Measurements from ENCODE around the gene PPM1L.
"Not testable (repeated sequence)": the region's sequence is repeated elsewhere in the genome, so short reads cannot be mapped to it uniquely, and the experiment has no call there.

The PPM1L gene

GRCh38 chr3:160755776-160756304 is at the start of gene PPM1L:
Gene PPM1L (plus strand): TSS chr3:160756231.
- Histone ChIP-seq H3K9me3 (ENCODE audit: insufficient read depth, low read depth, low read length) (no peaks in the 10 kb centered on the region), H3K9ac (ENCODE audit: low read depth, low read length) (peak within 1 kb of the TSS; percentile 55; the same call in 1 of the 2 replicates), H3K4me3 (ENCODE audit: low read length) (peak within 1 kb of the TSS; percentile 92), H3K27me3 (ENCODE audit: insufficient read depth, low read length) (peaks cover 54% of the 10 kb centered on the region), H3K36me3 (ENCODE audit: insufficient read depth, low read depth, low read length) (no peaks in the 10 kb centered on the region), H3K4me1 (ENCODE audit: insufficient read depth, low read length) (peaks cover 13% of the 10 kb centered on the region; the same call in 1 of the 2 replicates), H3K27ac (ENCODE audit: low read length) (no peak within 1 kb of the TSS)

GRCh38 chr3:160707187-160707794 is 48.7 kb upstream of the PPM1L start:
- H3K4me1 ChIP-seq (ENCODE audit: insufficient read depth, low read length): peaks cover 8% of the 10 kb centered on the region; the same call in 1 of the 2 replicates

DNA sequence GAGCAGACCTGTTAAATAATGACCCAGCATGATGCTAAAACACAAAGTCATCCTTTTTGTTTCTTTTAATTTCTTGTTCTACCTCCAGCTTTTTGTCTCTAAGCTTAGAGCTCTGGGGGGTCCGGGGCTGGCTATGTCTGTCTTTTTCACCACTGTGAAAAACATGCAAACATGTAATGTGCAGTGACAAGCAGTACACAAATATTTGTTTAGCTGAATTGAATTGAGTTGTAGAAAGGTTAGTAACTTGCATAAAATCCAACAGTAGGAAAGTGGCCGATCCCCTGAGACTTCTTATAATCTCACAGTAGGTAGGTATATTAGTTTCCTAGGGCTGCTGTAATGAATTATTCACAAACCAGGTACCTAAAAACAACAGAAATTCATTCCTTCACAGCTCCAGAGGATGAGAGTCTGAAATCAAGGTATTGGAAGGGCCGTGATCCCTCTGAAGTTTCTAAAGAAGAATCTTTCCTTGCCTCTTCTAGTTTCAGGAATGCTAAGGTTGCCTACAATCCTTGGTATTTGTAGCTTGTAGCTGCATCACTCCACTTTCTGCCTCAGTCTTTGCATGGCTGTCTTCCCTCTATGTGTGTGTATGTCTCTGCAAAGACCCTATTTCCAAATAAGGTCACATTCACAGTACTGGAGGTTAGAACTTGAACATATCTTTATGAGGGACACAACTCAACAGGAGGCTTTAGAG is 46.4 kb upstream of the PPM1L start:
- Histone ChIP-seq H3K36me3 (ENCODE audit: insufficient read depth, low read depth, low read length) (no peaks in the 10 kb centered on the region), H3K27me3 (ENCODE audit: insufficient read depth, low read length) (no peaks in the 10 kb centered on the region), H3K4me1 (ENCODE audit: insufficient read depth, low read length) (peaks cover 8% of the 10 kb centered on the region; the same call in 1 of the 2 replicates), H3K9ac (ENCODE audit: low read depth, low read length) (no peak overlapping the region), H3K4me3 (ENCODE audit: low read length) (no peak overlapping the region), H3K27ac (ENCODE audit: low read length) (no peak overlapping the region), H3K9me3 (ENCODE audit: insufficient read depth, low read depth, low read length) (no peaks in the 10 kb centered on the region)

More at GRCh38 chr3:160707187-160707794, 48.7 kb upstream of the PPM1L start:
- H3K27ac ChIP-seq (ENCODE audit: low read length): no peak overlapping the region
- no peaks in the 10 kb centered on the region for H3K27me3 ChIP-seq (ENCODE audit: insufficient read depth, low read length)
- no peak overlapping the region for H3K4me3 ChIP-seq (ENCODE audit: low read length)
- no peak overlapping the region for H3K9ac ChIP-seq (ENCODE audit: low read depth, low read length)
- no peaks in the 10 kb centered on the region for H3K9me3 ChIP-seq (ENCODE audit: insufficient read depth, low read depth, low read length)
- H3K36me3 ChIP-seq (ENCODE audit: insufficient read depth, low read depth, low read length): no peaks in the 10 kb centered on the region

- not testable (repeated sequence) for H3K4me3 ChIP-seq (ENCODE audit: low read length); H3K27me3 ChIP-seq (ENCODE audit: insufficient read depth, low read length); H3K27ac ChIP-seq (ENCODE audit: low read length); H3K4me1 ChIP-seq (ENCODE audit: insufficient read depth, low read length); H3K9me3 ChIP-seq (ENCODE audit: insufficient read depth, low read depth, low read length); H3K36me3 ChIP-seq (ENCODE audit: insufficient read depth, low read depth, low read length); H3K9ac ChIP-seq (ENCODE audit: low read depth, low read length)
Measured at GRCh38 chr3:160713144-160713543, 42.9 kb upstream of the PPM1L start.

DNA sequence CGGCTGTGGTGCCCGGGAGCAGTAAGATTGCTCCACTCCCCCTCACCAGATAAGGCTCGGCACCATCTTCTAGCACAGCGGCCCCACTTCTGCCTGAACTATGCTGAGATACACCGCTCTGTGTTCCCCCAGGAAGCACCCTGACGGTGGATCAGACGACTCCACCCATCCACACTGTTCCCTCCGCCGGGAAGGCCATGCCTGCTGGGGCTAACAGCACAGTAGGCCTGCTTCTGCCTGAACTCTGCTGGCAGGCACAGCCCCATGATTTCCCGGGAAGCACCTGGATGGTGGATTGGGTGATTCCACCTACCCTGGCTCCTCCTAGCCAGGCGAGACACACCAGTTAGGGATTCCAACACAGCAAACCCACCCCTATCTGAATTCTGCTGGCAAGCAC is 36.3 kb upstream of the PPM1L start:
- no peak overlapping the region for H3K9ac ChIP-seq (ENCODE audit: low read depth, low read length)
- H3K9me3 ChIP-seq (ENCODE audit: insufficient read depth, low read depth, low read length): no peaks in the 10 kb centered on the region
- H3K27me3 ChIP-seq (ENCODE audit: insufficient read depth, low read length): no peaks in the 10 kb centered on the region
- H3K4me1 ChIP-seq (ENCODE audit: insufficient read depth, low read length): no peaks in the 10 kb centered on the region
- no peak overlapping the region for H3K27ac ChIP-seq (ENCODE audit: low read length)
- H3K4me3 ChIP-seq (ENCODE audit: low read length): no peak overlapping the region
- no peaks in the 10 kb centered on the region for H3K36me3 ChIP-seq (ENCODE audit: insufficient read depth, low read depth, low read length)

DNA sequence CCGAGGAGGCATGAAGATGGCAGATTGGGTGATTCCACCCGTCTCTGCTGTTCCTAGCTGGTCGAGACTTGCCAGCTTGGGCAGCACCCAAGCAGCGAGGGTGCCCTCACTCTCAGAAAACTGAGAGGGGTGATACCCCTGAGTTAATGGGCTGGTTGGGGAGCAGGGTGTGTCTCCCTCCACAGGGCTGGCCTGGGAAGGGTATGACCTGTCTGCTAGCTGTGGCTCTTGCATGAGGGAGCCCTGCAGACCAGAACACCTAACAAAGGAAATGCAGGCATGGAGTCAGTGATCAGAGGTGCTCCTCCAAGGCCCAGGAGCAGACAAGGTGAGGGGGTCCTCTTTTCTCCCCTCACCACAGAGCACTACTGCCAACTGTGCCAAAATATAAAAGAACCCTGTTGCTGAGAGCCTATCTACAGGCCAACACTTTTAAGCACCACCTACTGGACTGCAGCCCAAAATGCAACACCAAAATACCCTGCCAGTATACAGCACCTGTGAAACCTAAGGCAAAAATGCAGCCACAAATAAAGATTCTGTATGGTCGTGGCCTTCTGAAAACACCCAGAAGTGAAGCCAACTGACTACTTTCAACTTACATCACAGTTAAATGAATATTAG is 35.8 kb upstream of the PPM1L start:
- H3K36me3 ChIP-seq (ENCODE audit: insufficient read depth, low read depth, low read length): no peaks in the 10 kb centered on the region
- no peak overlapping the region for H3K27ac ChIP-seq (ENCODE audit: low read length)
- no peak overlapping the region for H3K4me3 ChIP-seq (ENCODE audit: low read length)
- H3K27me3 ChIP-seq (ENCODE audit: insufficient read depth, low read length): no peaks in the 10 kb centered on the region
- H3K9me3 ChIP-seq (ENCODE audit: insufficient read depth, low read depth, low read length): no peaks in the 10 kb centered on the region
- no peaks in the 10 kb centered on the region for H3K4me1 ChIP-seq (ENCODE audit: insufficient read depth, low read length)
- no peak overlapping the region for H3K9ac ChIP-seq (ENCODE audit: low read depth, low read length)

DNA sequence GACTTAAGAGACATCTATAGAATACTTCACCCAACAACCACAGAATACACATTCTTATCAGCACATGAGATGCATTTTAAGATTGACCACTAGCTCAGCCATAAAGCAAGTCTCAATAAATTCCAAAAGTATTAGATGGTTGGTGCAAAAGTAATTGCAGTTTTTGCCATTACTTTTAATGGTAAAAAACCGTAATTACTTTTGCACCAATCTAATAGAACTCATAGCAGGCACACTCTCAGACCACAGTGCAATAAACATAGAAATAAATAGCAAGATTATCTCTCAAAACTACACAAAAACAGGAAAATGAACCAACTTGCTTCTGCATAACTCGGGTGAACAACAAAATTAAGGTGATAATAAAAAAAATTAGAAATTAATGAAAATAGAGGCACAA is 33.7 kb upstream of the PPM1L start:
- no peaks in the 10 kb centered on the region for H3K36me3 ChIP-seq (ENCODE audit: insufficient read depth, low read depth, low read length)
- no peak overlapping the region for H3K27ac ChIP-seq (ENCODE audit: low read length)
- no peaks in the 10 kb centered on the region for H3K27me3 ChIP-seq (ENCODE audit: insufficient read depth, low read length)
- no peak overlapping the region for H3K4me3 ChIP-seq (ENCODE audit: low read length)
- H3K4me1 ChIP-seq (ENCODE audit: insufficient read depth, low read length): no peaks in the 10 kb centered on the region
- H3K9ac ChIP-seq (ENCODE audit: low read depth, low read length): no peak overlapping the region
- H3K9me3 ChIP-seq (ENCODE audit: insufficient read depth, low read depth, low read length): no peaks in the 10 kb centered on the region

- Histone ChIP-seq H3K4me3 (ENCODE audit: low read length) (no peak overlapping the region), H3K4me1 (ENCODE audit: insufficient read depth, low read length) (no peaks in the 10 kb centered on the region), H3K36me3 (ENCODE audit: insufficient read depth, low read depth, low read length) (no peaks in the 10 kb centered on the region), H3K9me3 (ENCODE audit: insufficient read depth, low read depth, low read length) (no peaks in the 10 kb centered on the region), H3K27me3 (ENCODE audit: insufficient read depth, low read length) (no peaks in the 10 kb centered on the region), H3K27ac (ENCODE audit: low read length) (no peak overlapping the region), H3K9ac (ENCODE audit: low read depth, low read length) (no peak overlapping the region)
Measured at GRCh38 chr3:160725338-160725737, 30.7 kb upstream of the PPM1L start.

GRCh38 chr3:160735826-160736225 is 20.2 kb upstream of the PPM1L start:
- Histone ChIP-seq H3K9ac (ENCODE audit: low read depth, low read length) (no peak overlapping the region), H3K27ac (ENCODE audit: low read length) (no peak overlapping the region), H3K4me3 (ENCODE audit: low read length) (no peak overlapping the region), H3K27me3 (ENCODE audit: insufficient read depth, low read length) (no peaks in the 10 kb centered on the region), H3K36me3 (ENCODE audit: insufficient read depth, low read depth, low read length) (no peaks in the 10 kb centered on the region), H3K9me3 (ENCODE audit: insufficient read depth, low read depth, low read length) (no peaks in the 10 kb centered on the region), H3K4me1 (ENCODE audit: insufficient read depth, low read length) (no peaks in the 10 kb centered on the region)

GRCh38 chr3:160738048-160738447 is 18.0 kb upstream of the PPM1L start:
- H3K9ac ChIP-seq (ENCODE audit: low read depth, low read length): no peak overlapping the region
- H3K9me3 ChIP-seq (ENCODE audit: insufficient read depth, low read depth, low read length): no peaks in the 10 kb centered on the region
- H3K4me3 ChIP-seq (ENCODE audit: low read length): no peak overlapping the region
- H3K27me3 ChIP-seq (ENCODE audit: insufficient read depth, low read length): no peaks in the 10 kb centered on the region
- H3K4me1 ChIP-seq (ENCODE audit: insufficient read depth, low read length): no peaks in the 10 kb centered on the region
- H3K27ac ChIP-seq (ENCODE audit: low read length): no peak overlapping the region
- H3K36me3 ChIP-seq (ENCODE audit: insufficient read depth, low read depth, low read length): no peaks in the 10 kb centered on the region

DNA sequence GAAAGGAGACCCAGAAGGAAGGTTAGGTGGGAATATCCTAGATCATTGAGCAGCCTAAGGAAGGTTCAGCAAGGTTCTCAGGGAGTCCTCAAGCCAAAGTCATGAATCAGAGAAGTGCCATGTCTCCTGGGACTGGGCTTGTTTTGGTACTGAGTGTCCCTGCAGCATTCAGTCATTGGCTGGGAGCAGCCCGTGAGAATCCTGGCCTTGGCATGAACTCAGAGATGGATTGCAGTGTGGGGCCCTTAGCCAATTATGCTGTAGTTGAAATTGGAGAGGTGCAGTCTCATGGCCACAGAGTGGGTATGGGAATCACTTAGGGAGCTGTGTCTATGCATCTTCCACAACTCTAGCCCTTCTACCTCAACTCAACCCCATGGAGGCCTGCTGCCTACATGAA is 17.0 kb upstream of the PPM1L start:
- Histone ChIP-seq H3K4me3 (ENCODE audit: low read length) (no peak overlapping the region), H3K27ac (ENCODE audit: low read length) (no peak overlapping the region), H3K4me1 (ENCODE audit: insufficient read depth, low read length) (no peaks in the 10 kb centered on the region), H3K27me3 (ENCODE audit: insufficient read depth, low read length) (no peaks in the 10 kb centered on the region), H3K36me3 (ENCODE audit: insufficient read depth, low read depth, low read length) (no peaks in the 10 kb centered on the region), H3K9me3 (ENCODE audit: insufficient read depth, low read depth, low read length) (no peaks in the 10 kb centered on the region), H3K9ac (ENCODE audit: low read depth, low read length) (no peak overlapping the region)

DNA sequence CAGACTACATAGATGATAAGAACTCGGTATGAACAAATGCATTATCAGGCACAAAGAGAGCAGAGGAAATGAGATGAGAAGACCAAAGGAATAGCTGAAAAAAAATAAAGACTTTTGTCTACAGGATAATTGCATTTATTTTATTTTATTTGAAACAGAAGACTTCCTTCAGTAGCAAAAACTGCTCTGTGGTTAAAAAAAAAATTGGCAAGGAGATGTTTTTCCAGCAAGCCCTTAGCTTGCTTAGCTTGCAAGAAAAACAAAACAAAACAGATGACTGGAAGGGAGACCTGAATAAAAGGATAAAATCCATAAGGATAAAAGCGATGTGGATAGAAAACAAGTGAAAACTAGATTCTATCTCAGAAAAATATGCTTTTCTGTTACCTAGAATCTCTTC is 9.1 kb upstream of the PPM1L start:
- Histone ChIP-seq H3K27me3 (ENCODE audit: insufficient read depth, low read length) (peaks cover 2% of the 10 kb centered on the region; the same call in 1 of the 2 replicates), H3K4me3 (ENCODE audit: low read length) (no peak overlapping the region), H3K27ac (ENCODE audit: low read length) (no peak overlapping the region), H3K36me3 (ENCODE audit: insufficient read depth, low read depth, low read length) (no peaks in the 10 kb centered on the region), H3K9ac (ENCODE audit: low read depth, low read length) (no peak overlapping the region), H3K9me3 (ENCODE audit: insufficient read depth, low read depth, low read length) (no peaks in the 10 kb centered on the region), H3K4me1 (ENCODE audit: insufficient read depth, low read length) (no peaks in the 10 kb centered on the region)
